ENCODE measurements around the gene JHY. TPM values are rescaled to one million over a fixed set of nuclear protein-coding genes. Genes with fewer than 3 reads are reported as not detected.

Gene JHY
- total and polyA plus RNA-seq, 3 experiments from 2014 or later: 4.3 to 7.6 (median 4.9) TPM

DNA sequence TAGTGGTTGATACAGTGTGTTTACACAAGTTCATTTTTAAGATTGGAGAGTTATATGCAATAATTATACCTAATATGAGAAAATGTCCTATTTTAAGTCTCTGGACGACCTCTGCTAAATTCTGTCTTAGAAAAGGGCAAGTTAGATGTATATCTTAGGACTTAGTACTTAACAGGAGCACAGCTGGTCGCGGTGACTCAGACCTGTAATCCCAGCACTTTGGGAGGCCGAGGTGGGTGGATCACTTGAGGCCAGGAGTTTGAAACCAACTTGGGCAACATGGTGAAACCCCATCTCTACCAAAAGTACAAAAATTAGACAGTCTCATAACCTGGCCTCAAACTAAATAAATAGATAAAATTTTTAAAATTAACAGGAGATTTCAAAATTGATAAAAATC is 71.9 kb downstream of the JHY start:
- no peak overlapping the region for H3K4me3 ChIP-seq (ENCODE audit: low read length)
- Mint-ChIP-seq H3K4me1 (peaks cover 0 to under 1% (median 0%) of the 10 kb centered on the region in 3 donors), H3K36me3 (peaks cover 0 to 22% (median 4%) of the 10 kb centered on the region in 3 donors), H3K9me3 (no peaks in the 10 kb centered on the region), H3K27me3 (no peaks in the 10 kb centered on the region), H3K27ac (no peak overlapping the region), H3K4me3 (no peak overlapping the region)
- no peaks in the 10 kb centered on the region for H3K36me3 ChIP-seq (ENCODE audit: insufficient read depth, low read length)
- POLR2A ChIA-PET: no interaction called here
- no peak for DNase-seq
- CTCF ChIA-PET: no interaction called here
- no peaks in the 10 kb centered on the region for H3K4me1 ChIP-seq (ENCODE audit: insufficient read depth, low read length)
- H3K27me3 ChIP-seq (ENCODE audit: insufficient read depth, low read length, poor library complexity, severe bottlenecking): no peaks in the 10 kb centered on the region
- H3K27ac ChIP-seq (ENCODE audit: low read depth, low read length): no peak overlapping the region
- H3K9me3 ChIP-seq (ENCODE audit: low read length): no peaks in the 10 kb centered on the region

DNA sequence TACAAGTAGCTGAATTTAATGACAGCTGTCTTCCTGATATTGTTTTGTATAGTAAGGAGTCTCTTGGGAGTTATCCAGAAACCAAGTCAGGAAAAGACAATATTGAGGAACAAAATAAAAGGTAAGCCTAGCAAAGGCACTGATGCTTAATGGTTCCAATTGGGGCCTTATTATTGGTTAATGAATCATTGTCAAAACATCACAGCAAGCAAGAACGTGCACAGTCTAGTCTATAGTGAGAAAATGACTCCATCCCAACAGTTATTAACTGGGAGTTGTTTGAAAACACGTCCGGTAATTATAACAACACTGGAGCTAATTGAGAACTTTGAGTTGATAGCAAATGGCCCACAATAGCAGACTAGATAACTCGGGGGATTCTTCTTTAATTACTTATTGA is 81.4 kb downstream of the JHY start:
- Histone ChIP-seq H3K4me1 (ENCODE audit: insufficient read depth, low read length) (no peaks in the 10 kb centered on the region), H3K36me3 (ENCODE audit: insufficient read depth, low read length) (no peaks in the 10 kb centered on the region), H3K4me3 (ENCODE audit: low read length) (no peak overlapping the region), H3K27me3 (ENCODE audit: insufficient read depth, low read length, poor library complexity, severe bottlenecking) (no peaks in the 10 kb centered on the region), H3K9me3 (ENCODE audit: low read length) (no peaks in the 10 kb centered on the region), H3K27ac (ENCODE audit: low read depth, low read length) (no peak overlapping the region)
- H3K9me3 Mint-ChIP-seq: peaks cover 0 to 6% (median 2%) of the 10 kb centered on the region in 5 donors
- no peak overlapping the region for H3K27ac Mint-ChIP-seq
- POLR2A ChIA-PET: no interaction called here
- H3K4me1 Mint-ChIP-seq: no peaks in the 10 kb centered on the region
- peaks cover 17 to 40% of the 10 kb centered on the region in 2 donors for H3K27me3 Mint-ChIP-seq
- H3K4me3 Mint-ChIP-seq: no peak overlapping the region
- peaks cover 0 to 15% (median 1%) of the 10 kb centered on the region in 3 donors for H3K36me3 Mint-ChIP-seq
- CTCF ChIA-PET: no interaction called here
- no peak for DNase-seq

DNA sequence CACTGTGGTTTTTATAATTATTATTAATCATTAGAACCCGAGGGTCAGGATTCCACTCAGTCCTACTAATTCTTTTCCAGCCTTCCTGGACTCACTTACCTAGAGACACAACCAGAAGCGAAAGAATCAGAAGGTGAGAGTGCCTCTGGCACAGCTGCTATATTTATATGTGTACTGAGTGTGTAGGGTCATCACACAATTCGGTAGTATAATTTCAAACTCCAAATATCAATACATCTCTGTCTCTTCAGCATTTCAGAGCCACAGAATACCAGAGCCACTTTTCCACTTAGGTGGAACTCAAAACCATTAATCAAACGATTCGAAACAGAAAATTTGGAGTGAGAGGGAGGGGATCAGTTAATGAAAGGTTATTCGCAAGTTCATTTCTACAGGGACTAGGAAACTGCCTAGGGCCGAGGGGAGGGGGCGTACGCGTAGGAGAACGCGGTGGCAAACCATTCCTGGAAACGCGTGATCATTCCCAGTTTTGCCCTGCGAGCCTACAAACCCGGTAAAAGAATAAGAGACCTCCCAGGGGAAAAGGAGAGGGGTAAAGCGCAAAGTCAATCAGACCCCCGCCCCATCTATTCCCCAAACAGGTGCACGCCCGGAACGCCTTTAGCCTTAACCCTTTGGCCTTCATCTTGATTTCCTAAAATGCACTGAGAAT is 93.6 kb downstream of the JHY start:
- Histone ChIP-seq H3K4me3 (ENCODE audit: low read length) (no peak overlapping the region), H3K4me1 (ENCODE audit: insufficient read depth, low read length) (no peaks in the 10 kb centered on the region), H3K36me3 (ENCODE audit: insufficient read depth, low read length) (no peaks in the 10 kb centered on the region), H3K27ac (ENCODE audit: low read depth, low read length) (no peak overlapping the region), H3K9me3 (ENCODE audit: low read length) (no peaks in the 10 kb centered on the region), H3K27me3 (ENCODE audit: insufficient read depth, low read length, poor library complexity, severe bottlenecking) (peaks cover 46% of the 10 kb centered on the region)
- ChIA-PET CTCF (no interaction called here), POLR2A (no interaction called here)
- Mint-ChIP-seq H3K9me3 (peaks cover 0 to 7% (median 0%) of the 10 kb centered on the region in 5 donors), H3K4me1 (peaks cover 21 to 34% (median 24%) of the 10 kb centered on the region in 3 donors), H3K36me3 (peaks cover 0 to 1% (median 0%) of the 10 kb centered on the region in 3 donors), H3K27me3 (peaks cover 66 to 87% of the 10 kb centered on the region in 2 donors), H3K27ac (no peak overlapping the region), H3K4me3 (peak overlapping the region in 3 of 7 donors; percentile 50 to 72 (median 64))
- no peak for DNase-seq

DNA sequence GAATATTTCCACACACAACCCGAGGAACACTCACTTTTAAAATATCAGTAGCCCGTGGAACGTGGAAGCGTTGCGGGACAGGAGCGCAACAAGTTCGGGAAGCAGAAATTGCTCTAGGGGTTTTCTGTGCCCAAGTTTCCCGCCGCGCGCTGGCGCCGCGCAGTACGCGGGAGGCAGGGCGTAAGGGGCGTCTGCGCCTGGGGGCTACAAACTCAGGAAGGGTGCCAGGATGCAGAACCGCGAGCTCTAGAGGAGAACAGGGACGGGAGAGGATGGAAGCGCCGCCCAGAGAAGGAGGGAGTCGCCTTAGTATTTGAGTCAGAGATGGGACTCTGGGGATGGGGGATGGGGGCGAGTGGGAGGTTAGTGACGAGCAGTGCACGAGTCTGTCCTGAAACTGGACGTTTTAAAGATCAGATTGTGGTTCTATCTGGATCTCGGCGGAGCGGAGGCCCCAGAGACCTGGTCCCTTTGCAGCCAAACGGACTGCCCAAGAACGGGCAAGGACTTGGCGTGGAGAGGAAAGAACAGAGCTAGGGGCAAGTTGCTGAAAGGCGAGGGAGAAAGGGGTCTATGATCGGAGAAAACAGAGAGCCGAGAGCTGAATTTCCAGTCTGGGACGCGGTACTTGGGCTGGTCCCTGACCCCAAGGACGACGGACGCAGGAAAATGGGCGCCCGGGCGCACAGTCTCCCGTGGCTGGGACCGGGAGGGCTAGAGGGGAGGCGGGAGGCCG is 94.3 kb downstream of the JHY start:
- Mint-ChIP-seq H3K4me3 (peak overlapping the region in 5 of 7 donors; percentile 15 to 64 (median 57)), H3K4me1 (peaks cover 21 to 40% (median 24%) of the 10 kb centered on the region in 3 donors), H3K27ac (peak overlapping the region in 1 of 8 donors; percentile 39), H3K36me3 (peaks cover 0 to 1% (median 0%) of the 10 kb centered on the region in 3 donors), H3K9me3 (peaks cover 0 to 7% (median 0%) of the 10 kb centered on the region in 5 donors), H3K27me3 (peaks cover 71 to 92% of the 10 kb centered on the region in 2 donors)
- no peaks in the 10 kb centered on the region for H3K36me3 ChIP-seq (ENCODE audit: insufficient read depth, low read length)
- no peak overlapping the region for H3K4me3 ChIP-seq (ENCODE audit: low read length)
- no peak for DNase-seq
- ChIA-PET POLR2A (no interaction called here), CTCF (no interaction called here)
- H3K4me1 ChIP-seq (ENCODE audit: insufficient read depth, low read length): no peaks in the 10 kb centered on the region
- H3K27ac ChIP-seq (ENCODE audit: low read depth, low read length): no peak overlapping the region
- no peaks in the 10 kb centered on the region for H3K9me3 ChIP-seq (ENCODE audit: low read length)
- peaks cover 50% of the 10 kb centered on the region for H3K27me3 ChIP-seq (ENCODE audit: insufficient read depth, low read length, poor library complexity, severe bottlenecking)

DNA sequence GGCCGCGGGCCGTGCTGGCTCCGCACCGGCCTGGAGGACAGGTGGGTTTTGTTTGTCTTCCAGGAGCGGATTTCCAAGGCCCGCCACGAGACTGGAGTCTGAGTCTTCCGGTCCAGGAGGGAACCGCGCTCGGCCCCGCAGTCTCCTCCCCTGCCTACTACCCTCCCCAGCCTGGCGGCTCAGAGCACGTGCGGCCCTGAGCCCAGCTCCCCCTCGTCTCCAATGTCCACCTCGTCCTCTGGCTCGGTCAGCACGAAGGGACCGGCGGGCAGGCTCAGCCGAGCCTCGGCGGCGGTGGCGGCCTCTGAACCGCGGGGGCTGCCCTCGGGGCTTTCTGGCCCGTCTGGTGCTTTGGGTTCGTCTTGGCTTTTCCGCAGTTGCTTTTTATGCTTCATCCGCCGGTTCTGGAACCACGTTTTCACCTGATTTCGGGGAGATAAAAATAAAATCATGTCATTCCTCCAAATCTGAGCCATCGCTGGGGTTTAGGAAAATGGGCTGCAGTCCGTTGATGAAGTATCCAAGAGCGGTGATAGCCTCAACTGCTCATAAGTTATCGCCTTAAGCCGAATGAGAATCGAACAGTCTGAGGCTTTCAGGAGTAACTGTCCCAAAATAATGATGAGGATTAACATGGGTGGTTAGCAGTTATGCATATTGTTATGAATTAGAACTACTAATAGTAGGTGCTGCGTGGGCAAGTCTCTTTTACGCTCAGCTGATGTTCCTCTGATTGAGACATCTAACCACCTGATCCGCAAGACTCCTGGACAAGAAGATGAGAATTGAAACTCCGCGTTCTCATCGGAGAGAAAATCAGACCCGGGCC is 95.1 kb downstream of the JHY start:
- Mint-ChIP-seq H3K9me3 (peaks cover 0 to 7% (median 2%) of the 10 kb centered on the region in 5 donors), H3K4me1 (peaks cover 23 to 40% (median 24%) of the 10 kb centered on the region in 3 donors), H3K4me3 (peak overlapping the region in 5 of 7 donors; percentile 2 to 55 (median 48)), H3K36me3 (peaks cover 0 to 1% (median 0%) of the 10 kb centered on the region in 3 donors), H3K27ac (peak overlapping the region in 1 of 8 donors; percentile 16), H3K27me3 (peaks cover 73 to 95% of the 10 kb centered on the region in 2 donors)
- H3K27me3 ChIP-seq (ENCODE audit: insufficient read depth, low read length, poor library complexity, severe bottlenecking): peaks cover 58% of the 10 kb centered on the region
- no peaks in the 10 kb centered on the region for H3K4me1 ChIP-seq (ENCODE audit: insufficient read depth, low read length)
- no peaks in the 10 kb centered on the region for H3K36me3 ChIP-seq (ENCODE audit: insufficient read depth, low read length)
- H3K27ac ChIP-seq (ENCODE audit: low read depth, low read length): no peak overlapping the region
- ChIA-PET POLR2A (interaction anchor here (0.6 kb wide), 1 partner anchor 94 kb away, joined by 3 read pairs; no protein-coding TSS in a partner anchor), CTCF (no interaction called here)
- no peaks in the 10 kb centered on the region for H3K9me3 ChIP-seq (ENCODE audit: low read length)
- no peak for DNase-seq
- H3K4me3 ChIP-seq (ENCODE audit: low read length): no peak overlapping the region

DNA sequence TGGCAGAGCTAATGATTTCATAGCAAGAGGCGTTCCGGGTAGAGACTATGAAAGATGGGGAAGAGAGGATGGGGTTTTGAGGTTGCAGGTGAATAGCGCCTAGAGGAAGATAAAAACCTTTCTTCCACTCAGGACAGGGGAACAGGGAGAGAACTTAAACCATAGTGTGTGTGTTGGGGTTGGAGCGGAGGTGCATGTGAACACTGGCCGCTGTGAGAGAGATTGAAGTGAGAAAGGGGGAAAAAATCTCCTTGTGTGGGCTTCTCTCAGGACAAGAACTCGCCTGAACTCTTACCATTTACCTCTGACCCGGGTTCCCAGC is 95.7 kb downstream of the JHY start:
- peak overlapping the region in 6 of 7 donors; percentile 2 to 57 (median 38) for H3K4me3 Mint-ChIP-seq
- peaks cover 78 to 96% of the 10 kb centered on the region in 2 donors for H3K27me3 Mint-ChIP-seq
- Histone ChIP-seq H3K4me1 (ENCODE audit: insufficient read depth, low read length) (no peaks in the 10 kb centered on the region), H3K27me3 (ENCODE audit: insufficient read depth, low read length, poor library complexity, severe bottlenecking) (peaks cover 61% of the 10 kb centered on the region), H3K36me3 (ENCODE audit: insufficient read depth, low read length) (no peaks in the 10 kb centered on the region), H3K9me3 (ENCODE audit: low read length) (no peaks in the 10 kb centered on the region), H3K27ac (ENCODE audit: low read depth, low read length) (no peak overlapping the region), H3K4me3 (ENCODE audit: low read length) (no peak overlapping the region)
- peaks cover 0 to 7% (median 5%) of the 10 kb centered on the region in 5 donors for H3K9me3 Mint-ChIP-seq
- POLR2A ChIA-PET: interaction anchor here (0.6 kb wide), 1 partner anchor 94 kb away, joined by 3 read pairs; no protein-coding TSS in a partner anchor
- no peak for DNase-seq
- peaks cover 0 to 1% (median 0%) of the 10 kb centered on the region in 3 donors for H3K36me3 Mint-ChIP-seq
- H3K27ac Mint-ChIP-seq: peak overlapping the region in 1 of 8 donors; percentile 16
- H3K4me1 Mint-ChIP-seq: peaks cover 28 to 41% (median 28%) of the 10 kb centered on the region in 3 donors
- CTCF ChIA-PET: no interaction called here

DNA sequence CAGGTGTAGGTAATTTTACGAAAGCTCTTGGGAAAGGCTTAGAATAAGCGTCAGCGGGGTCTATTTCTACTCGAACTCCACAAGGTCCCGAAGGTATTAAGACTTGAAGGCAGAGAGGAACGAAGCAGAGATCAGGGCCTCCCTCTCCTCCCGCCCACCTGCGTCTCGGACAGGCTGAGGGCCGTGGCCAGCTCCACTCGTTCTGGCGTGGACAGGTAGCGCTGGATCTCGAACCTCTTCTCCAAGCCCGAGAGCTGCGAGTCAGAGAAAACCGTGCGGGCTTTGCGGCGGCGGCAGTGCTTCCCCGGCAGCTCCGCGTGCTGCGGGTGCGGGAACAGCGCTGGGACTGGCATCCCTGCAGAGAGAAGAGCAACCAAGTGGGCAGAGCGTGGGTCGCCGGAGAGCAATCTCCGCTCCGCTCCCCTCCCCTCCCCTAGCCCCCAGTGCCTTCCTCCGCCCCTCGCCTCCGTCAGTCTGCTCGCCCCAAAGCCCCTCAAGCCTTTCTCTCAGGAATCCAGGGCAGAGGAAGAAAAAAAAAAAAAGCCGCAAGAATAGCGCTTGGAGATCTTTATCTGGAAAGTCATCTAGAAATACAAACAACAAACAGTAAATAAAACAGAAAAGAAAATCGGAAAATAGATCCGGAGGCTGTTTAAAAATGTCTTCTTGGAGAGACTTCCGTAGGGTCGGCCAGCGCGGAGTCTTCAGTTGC is 96.7 kb downstream of the JHY start:
- no peak for DNase-seq
- Mint-ChIP-seq H3K27me3 (peaks cover 85 to 96% of the 10 kb centered on the region in 2 donors), H3K4me1 (peaks cover 34 to 48% (median 38%) of the 10 kb centered on the region in 3 donors), H3K27ac (peak overlapping the region in 1 of 8 donors; percentile 45), H3K36me3 (peaks cover 0 to 1% (median 0%) of the 10 kb centered on the region in 3 donors), H3K4me3 (peak overlapping the region in 2 of 7 donors; percentile 15 to 24), H3K9me3 (peaks cover 0 to 7% (median 5%) of the 10 kb centered on the region in 5 donors)
- H3K36me3 ChIP-seq (ENCODE audit: insufficient read depth, low read length): no peaks in the 10 kb centered on the region
- peaks cover 8% of the 10 kb centered on the region for H3K4me1 ChIP-seq (ENCODE audit: insufficient read depth, low read length)
- no peak overlapping the region for H3K27ac ChIP-seq (ENCODE audit: low read depth, low read length)
- ChIA-PET POLR2A (no interaction called here), CTCF (no interaction called here)
- no peak overlapping the region for H3K4me3 ChIP-seq (ENCODE audit: low read length)
- H3K27me3 ChIP-seq (ENCODE audit: insufficient read depth, low read length, poor library complexity, severe bottlenecking): peaks cover 67% of the 10 kb centered on the region
- no peaks in the 10 kb centered on the region for H3K9me3 ChIP-seq (ENCODE audit: low read length)

All from CD8-positive, alpha-beta memory T cell (primary cell).